NT2/D1 (cell line): Measurements from ENCODE around the gene ZNF48.

ENCODE experiments used
- YY1 ChIP-seq: IDR thresholded peaks from 2 replicates; pipeline ENCODE4 v1.6.1; 2011; ENCODE audit not compliant: insufficient read length, insufficient read depth
- ZNF274 ChIP-seq: IDR thresholded peaks from 2 replicates; pipeline ENCODE4 v1.6.1; 2011; ENCODE audit warnings: mild to moderate bottlenecking, low read depth, low read length

DNA sequence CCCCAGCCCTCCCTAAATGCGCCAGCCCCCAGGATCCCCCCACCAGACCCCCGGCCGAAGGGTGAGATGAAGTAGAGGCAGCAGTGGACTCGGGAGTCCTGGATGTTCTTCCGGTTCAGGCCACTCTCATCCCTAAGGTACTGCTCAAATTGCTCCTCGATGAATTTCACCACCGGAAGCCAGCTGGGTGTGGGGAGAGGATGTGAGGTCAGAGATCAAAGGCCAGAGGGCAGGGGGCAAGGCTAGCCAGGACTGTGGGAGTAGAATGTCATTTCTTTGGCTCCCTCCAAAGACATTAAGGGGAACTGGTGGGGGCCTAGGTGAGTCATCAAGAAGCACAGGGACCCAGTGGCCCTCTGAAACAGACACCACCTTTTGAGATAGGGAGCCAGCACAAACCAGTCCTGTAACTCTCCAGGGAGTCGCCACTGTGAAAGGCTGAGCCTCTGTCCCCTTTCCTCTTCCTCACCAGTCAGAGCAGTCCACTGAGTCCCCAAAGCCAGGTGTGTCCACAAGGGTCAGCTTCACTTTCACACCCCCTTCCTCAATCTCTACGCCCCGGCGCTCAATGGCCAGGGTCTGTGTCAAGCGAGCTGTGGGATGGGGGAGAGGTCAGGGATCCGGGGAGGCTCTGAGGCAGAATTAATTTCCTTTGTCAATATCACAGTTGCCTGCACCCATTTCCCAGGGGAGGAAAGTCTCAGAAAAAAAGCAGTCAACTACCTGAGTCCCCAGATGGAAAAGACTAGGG is 13.8 kb upstream of the ZNF48 start:
- no peak for TF ChIP-seq ZNF274
- no peak for TF ChIP-seq YY1
